Stimulated activated CD4-positive, alpha-beta T cell treated with anti-CD3 and anti-CD28 coated beads, Interleukin-2, amount 100 ng/mL, for 48 hours (primary cell): ENCODE data around the gene SNED1.

ENCODE experiments used
- DNase-seq, 2 donors: peaks; one replicate each; pipeline ENCODE4 v3.0.0-alpha.2; 2020

Gene SNED1

GRCh38 chr2:241068942-241069810 lies 70.8 kb downstream of the SNED1 start:
- no peak for DNase-seq

DNA sequence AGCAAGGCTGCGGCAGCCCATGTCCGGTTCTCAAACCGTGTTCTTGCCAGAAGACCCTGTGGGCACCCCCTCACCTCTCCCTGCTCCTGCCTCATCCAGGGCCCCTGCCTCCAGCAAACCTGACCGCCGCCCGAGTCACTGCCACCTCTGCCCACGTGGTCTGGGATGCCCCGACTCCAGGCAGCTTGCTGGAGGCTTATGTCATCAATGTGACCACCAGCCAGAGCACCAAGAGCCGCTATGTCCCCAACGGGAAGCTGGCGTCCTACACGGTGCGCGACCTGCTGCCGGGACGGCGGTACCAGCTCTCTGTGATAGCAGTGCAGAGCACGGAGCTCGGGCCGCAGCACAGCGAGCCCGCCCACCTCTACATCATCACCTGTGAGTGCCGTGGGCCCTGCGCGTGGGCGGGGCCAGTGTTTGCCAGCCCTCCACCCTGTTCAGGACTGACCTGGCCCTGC lies 71.4 kb downstream of the SNED1 start:
- DNase-seq: no peak

DNA sequence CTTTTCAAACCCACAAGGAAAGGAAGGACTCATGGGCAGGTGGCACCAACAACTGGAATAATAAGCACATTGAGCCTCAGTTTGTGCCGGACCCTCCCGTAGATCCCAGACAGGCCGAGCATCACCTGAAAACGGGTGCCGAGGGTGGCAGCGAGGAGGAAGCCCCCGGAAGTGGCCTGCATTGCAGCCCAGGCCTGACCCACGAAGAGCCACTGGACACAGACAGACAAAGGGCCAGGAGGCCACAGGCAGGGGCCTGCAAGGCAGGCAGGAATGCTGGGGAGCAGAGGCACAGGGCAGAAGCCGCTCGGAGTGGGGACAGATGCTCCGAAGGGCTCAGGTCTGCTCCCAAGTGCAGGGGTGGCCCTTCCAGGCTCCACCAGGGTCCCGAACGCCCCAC lies 71.9 kb downstream of the SNED1 start:
- DNase-seq: no peak

- no peak for DNase-seq
Measured at GRCh38 chr2:241070811-241071676, 72.6 kb downstream of the SNED1 start.

GRCh38 chr2:241071677-241072111 lies 73.3 kb downstream of the SNED1 start:
- DNase-seq: no peak

GRCh38 chr2:241072151-241072550 lies 73.7 kb downstream of the SNED1 start:
- DNase-seq: no peak

- DNase-seq: no peak
Measured at GRCh38 chr2:241072553-241073165, 74.2 kb downstream of the SNED1 start.

- no peak for DNase-seq
Measured at GRCh38 chr2:241073166-241074064, 75.0 kb downstream of the SNED1 start.

DNA sequence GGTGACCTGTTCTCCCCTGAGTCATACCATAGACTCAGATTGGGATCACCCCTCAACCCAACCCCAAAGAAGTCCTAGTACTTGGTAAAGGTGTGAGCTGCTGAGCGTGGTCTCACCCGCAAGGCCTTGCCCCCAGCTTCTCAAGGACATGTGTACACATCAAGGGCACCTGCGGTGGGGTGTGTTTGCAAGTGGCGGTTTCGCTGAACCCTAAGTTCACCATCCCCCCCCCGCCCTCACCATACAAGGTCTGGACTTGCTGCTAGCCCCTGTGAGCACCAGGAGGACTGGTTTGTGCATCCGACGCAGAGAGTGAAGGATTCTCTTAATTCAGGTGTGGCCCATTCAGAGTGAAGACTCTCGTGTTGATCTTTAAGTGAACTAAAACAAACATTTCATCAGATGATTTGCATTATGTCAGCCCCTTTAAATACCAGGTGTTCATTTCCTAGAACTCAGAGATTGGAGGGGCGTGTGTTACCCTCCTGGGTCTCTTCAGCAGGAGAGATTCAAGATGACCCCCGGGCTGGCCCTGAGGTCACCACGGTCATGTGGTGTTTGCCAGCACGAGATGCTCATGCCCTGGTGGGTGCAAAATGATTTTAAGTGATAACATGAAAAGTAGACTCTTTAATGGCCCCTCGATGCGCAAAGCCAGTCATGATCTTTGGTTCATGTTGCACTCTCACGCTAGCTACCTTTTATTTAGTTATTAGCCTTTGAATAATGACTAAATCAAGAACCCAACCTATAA lies 75.8 kb downstream of the SNED1 start:
- DNase-seq: no peak

GRCh38 chr2:241074901-241075540 lies 76.6 kb downstream of the SNED1 start:
- no peak for DNase-seq

- DNase-seq: no peak
Measured at GRCh38 chr2:241080405-241081189, 82.2 kb downstream of the SNED1 start.

- DNase-seq: no peak
Measured at GRCh38 chr2:241081190-241081642, 82.8 kb downstream of the SNED1 start.

GRCh38 chr2:241081643-241082340 lies 83.4 kb downstream of the SNED1 start:
- no peak for DNase-seq

- no peak for DNase-seq
Measured at GRCh38 chr2:241082341-241083090, 84.1 kb downstream of the SNED1 start.

- DNase-seq: no peak
Measured at GRCh38 chr2:241083091-241083415, 84.6 kb downstream of the SNED1 start.

DNA sequence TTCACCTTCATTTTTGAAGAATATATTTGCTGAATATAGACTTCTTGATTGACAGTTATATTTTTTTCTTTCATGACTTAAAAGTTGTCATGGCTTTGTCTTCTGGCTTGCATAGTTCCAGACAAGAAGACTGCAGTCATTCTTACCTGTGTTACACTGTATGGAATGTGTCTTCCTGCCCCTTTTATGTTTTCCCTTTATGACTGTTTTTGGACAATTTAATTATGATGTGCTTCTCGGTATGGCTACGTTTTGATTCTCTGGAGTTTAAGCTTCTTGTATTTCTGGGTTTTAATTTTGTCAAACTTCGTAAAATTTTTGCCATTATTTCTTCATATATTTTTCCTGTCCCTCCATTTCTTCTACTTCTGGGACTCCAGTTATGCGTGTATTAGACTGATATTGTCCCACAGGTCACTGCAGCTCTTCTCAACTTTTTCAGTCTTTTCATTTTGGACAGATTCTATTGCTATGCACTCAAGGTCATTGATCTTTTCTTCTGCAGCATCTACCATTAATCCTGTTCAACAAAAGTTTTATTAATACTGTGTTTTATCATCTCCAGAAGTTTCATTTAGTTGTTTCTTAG lies 86.5 kb downstream of the SNED1 start:
- no peak for DNase-seq

- no peak for DNase-seq
Measured at GRCh38 chr2:241087420-241088268, 89.2 kb downstream of the SNED1 start.
